ENCODE data around the gene APOL1.

Gene APOL1

GRCh38 chr22:36233796-36234195 is 19.1 kb upstream of the APOL1 start:
- Histone ChIP-seq H3K36me3 (peaks cover 84% of the 10 kb centered on the region), H3K9me3 (no peaks in the 10 kb centered on the region), H3K27me3 (no peaks in the 10 kb centered on the region), H3K4me3 (ENCODE audit: low read depth in 1 of 2, low read length in 1 of 2) (no peak overlapping the region), H3K27ac (peak overlapping the region; percentile 93), H3K4me1 (ENCODE audit: control insufficient read depth in 1 of 2, insufficient read depth in 1 of 2, low read depth in 1 of 2, low read length in 1 of 2) (peaks cover 43 to 46% of the 10 kb centered on the region in 2 experiments)
- TF ChIP-seq CTCF (IDR thresholded peaks at IDR 0.05), result no peak

GRCh38 chr22:36234213-36234612 is 18.7 kb upstream of the APOL1 start:
- Histone ChIP-seq H3K9me3 (no peaks in the 10 kb centered on the region), H3K4me1 (ENCODE audit: control insufficient read depth in 1 of 2, insufficient read depth in 1 of 2, low read depth in 1 of 2, low read length in 1 of 2) (peaks cover 45 to 47% of the 10 kb centered on the region in 2 experiments), H3K4me3 (ENCODE audit: low read depth in 1 of 2, low read length in 1 of 2) (no peak overlapping the region), H3K36me3 (peaks cover 80% of the 10 kb centered on the region), H3K27ac (peak overlapping the region; percentile 93), H3K27me3 (no peaks in the 10 kb centered on the region)
- TF ChIP-seq CTCF (IDR thresholded peaks at IDR 0.05), result no peak

- Histone ChIP-seq H3K36me3 (peaks cover 73% of the 10 kb centered on the region), H3K27me3 (no peaks in the 10 kb centered on the region), H3K27ac (peak overlapping the region; percentile 93), H3K9me3 (no peaks in the 10 kb centered on the region), H3K4me3 (ENCODE audit: low read depth in 1 of 2, low read length in 1 of 2) (no peak overlapping the region), H3K4me1 (ENCODE audit: control insufficient read depth in 1 of 2, insufficient read depth in 1 of 2, low read depth in 1 of 2, low read length in 1 of 2) (peaks cover 50 to 54% of the 10 kb centered on the region in 2 experiments)
- no peak for TF ChIP-seq CTCF (IDR thresholded peaks at IDR 0.05)
Observed at GRCh38 chr22:36234919-36235318, 18.0 kb upstream of the APOL1 start.

GRCh38 chr22:36235585-36235984 is 17.3 kb upstream of the APOL1 start:
- Histone ChIP-seq H3K4me3 (ENCODE audit: low read depth in 1 of 2, low read length in 1 of 2) (no peak overlapping the region), H3K27me3 (no peaks in the 10 kb centered on the region), H3K27ac (no peak overlapping the region), H3K4me1 (ENCODE audit: control insufficient read depth in 1 of 2, insufficient read depth in 1 of 2, low read depth in 1 of 2, low read length in 1 of 2) (peaks cover 52 to 57% of the 10 kb centered on the region in 2 experiments), H3K9me3 (no peaks in the 10 kb centered on the region), H3K36me3 (peaks cover 66% of the 10 kb centered on the region)
- no peak for TF ChIP-seq CTCF (IDR thresholded peaks at IDR 0.05)

GRCh38 chr22:36236388-36237319 is 16.3 kb upstream of the APOL1 start:
- peaks cover 52 to 57% of the 10 kb centered on the region in 2 experiments for H3K4me1 ChIP-seq (ENCODE audit: control insufficient read depth in 1 of 2, insufficient read depth in 1 of 2, low read depth in 1 of 2, low read length in 1 of 2)
- H3K36me3 ChIP-seq, result peaks cover 56% of the 10 kb centered on the region
- H3K27me3 ChIP-seq, result no peaks in the 10 kb centered on the region
- peak overlapping the region; percentile 91 for H3K27ac ChIP-seq
- no peaks in the 10 kb centered on the region for H3K9me3 ChIP-seq
- peak overlapping the region in 1 of 2 experiments; percentile 85 for H3K4me3 ChIP-seq (ENCODE audit: low read depth in 1 of 2, low read length in 1 of 2)
- no peak for TF ChIP-seq CTCF (IDR thresholded peaks at IDR 0.05)

Data from neutrophil (primary cell).